ENCODE measurements around the gene IGSF8.
"Not testable (repeated sequence)": the region's sequence is repeated elsewhere in the genome, so short reads cannot be mapped to it uniquely, and the experiment has no call there.

IGSF8 gene

DNA sequence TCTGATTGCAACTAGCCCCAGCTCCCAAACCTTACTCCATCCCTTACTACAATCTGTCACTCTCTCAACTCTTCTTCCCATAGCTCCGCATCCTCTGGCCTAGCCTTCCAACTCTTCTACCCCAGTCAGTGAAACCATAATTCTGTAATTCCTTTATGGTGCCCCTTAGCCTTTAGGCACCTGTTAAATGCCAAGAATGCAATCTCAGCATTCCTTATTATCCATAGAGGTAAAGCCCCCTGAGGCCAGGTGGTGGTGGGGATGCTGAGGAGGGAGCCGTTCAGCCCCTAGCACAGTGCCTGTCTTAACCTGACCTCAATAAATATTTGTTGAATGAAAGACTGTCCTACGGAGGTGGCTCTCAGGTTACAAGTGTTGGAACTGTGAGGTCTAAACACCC, 31.1 kb upstream of the IGSF8 start:
- no peaks in the 10 kb centered on the region for H3K9me3 Mint-ChIP-seq
- TF ChIP-seq, protein P1, sequence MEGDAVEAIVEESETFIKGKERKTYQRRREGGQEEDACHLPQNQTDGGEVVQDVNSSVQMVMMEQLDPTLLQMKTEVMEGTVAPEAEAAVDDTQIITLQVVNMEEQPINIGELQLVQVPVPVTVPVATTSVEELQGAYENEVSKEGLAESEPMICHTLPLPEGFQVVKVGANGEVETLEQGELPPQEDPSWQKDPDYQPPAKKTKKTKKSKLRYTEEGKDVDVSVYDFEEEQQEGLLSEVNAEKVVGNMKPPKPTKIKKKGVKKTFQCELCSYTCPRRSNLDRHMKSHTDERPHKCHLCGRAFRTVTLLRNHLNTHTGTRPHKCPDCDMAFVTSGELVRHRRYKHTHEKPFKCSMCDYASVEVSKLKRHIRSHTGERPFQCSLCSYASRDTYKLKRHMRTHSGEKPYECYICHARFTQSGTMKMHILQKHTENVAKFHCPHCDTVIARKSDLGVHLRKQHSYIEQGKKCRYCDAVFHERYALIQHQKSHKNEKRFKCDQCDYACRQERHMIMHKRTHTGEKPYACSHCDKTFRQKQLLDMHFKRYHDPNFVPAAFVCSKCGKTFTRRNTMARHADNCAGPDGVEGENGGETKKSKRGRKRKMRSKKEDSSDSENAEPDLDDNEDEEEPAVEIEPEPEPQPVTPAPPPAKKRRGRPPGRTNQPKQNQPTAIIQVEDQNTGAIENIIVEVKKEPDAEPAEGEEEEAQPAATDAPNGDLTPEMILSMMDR (IDR thresholded peaks at IDR 0.05): no peak
- H3K36me3 Mint-ChIP-seq (ENCODE audit: low read depth): peaks cover 33% of the 10 kb centered on the region
- no peak overlapping the region for H3K4me3 Mint-ChIP-seq
- H3K27ac Mint-ChIP-seq: peak overlapping the region; percentile 11
- H3K27me3 Mint-ChIP-seq (ENCODE audit: low read depth, poor library complexity): peaks cover 6% of the 10 kb centered on the region
- no peak for DNase-seq
- peaks cover 14% of the 10 kb centered on the region for H3K4me1 Mint-ChIP-seq

DNA sequence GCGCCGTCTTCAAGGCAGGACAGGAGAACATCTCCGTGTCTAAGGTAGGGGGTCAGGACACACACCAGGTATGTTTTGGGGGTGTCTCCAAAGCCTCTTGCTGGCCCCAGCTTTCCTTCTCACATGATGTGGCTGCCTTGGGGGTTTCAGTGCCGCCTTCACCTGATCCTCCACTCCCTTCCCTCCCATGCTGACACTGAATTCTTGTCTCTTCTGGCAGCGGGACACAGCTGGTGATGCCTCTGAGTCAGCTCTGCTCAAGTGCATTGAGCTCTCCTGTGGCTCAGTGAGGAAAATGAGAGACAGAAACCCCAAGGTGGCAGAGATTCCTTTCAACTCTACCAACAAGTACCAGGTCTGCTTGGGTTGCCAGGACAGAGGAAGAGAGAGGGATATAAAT, 30.6 kb upstream of the IGSF8 start:
- Mint-ChIP-seq H3K27ac (no peak overlapping the region), H3K9me3 (no peaks in the 10 kb centered on the region), H3K36me3 (ENCODE audit: low read depth) (peaks cover 34% of the 10 kb centered on the region), H3K27me3 (ENCODE audit: low read depth, poor library complexity) (peaks cover 6% of the 10 kb centered on the region), H3K4me3 (no peak overlapping the region), H3K4me1 (peaks cover 19% of the 10 kb centered on the region)
- TF ChIP-seq, protein P1 (IDR thresholded peaks at IDR 0.05): no peak
- no peak for DNase-seq

DNA sequence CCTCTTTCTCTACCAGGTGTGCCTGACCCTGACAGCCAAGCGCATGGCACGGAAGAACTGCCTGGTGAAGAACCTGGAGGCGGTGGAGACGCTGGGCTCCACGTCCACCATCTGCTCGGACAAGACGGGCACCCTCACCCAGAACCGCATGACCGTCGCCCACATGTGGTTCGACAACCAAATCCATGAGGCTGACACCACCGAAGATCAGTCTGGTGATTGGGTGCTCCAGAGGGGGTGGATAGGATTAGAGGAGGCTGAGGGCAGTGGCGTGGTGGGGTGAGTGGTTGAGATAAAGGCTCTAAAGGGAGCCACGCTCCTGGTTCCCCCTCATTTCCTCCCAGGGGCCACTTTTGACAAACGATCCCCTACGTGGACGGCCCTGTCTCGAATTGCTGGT, 30.2 kb upstream of the IGSF8 start:
- peaks cover 6% of the 10 kb centered on the region for H3K27me3 Mint-ChIP-seq (ENCODE audit: low read depth, poor library complexity)
- H3K4me1 Mint-ChIP-seq: peaks cover 21% of the 10 kb centered on the region
- H3K27ac Mint-ChIP-seq: no peak overlapping the region
- no peak for DNase-seq
- H3K9me3 Mint-ChIP-seq: no peaks in the 10 kb centered on the region
- TF ChIP-seq, protein P1 (IDR thresholded peaks at IDR 0.05): no peak
- no peak overlapping the region for H3K4me3 Mint-ChIP-seq
- peaks cover 38% of the 10 kb centered on the region for H3K36me3 Mint-ChIP-seq (ENCODE audit: low read depth)

DNA sequence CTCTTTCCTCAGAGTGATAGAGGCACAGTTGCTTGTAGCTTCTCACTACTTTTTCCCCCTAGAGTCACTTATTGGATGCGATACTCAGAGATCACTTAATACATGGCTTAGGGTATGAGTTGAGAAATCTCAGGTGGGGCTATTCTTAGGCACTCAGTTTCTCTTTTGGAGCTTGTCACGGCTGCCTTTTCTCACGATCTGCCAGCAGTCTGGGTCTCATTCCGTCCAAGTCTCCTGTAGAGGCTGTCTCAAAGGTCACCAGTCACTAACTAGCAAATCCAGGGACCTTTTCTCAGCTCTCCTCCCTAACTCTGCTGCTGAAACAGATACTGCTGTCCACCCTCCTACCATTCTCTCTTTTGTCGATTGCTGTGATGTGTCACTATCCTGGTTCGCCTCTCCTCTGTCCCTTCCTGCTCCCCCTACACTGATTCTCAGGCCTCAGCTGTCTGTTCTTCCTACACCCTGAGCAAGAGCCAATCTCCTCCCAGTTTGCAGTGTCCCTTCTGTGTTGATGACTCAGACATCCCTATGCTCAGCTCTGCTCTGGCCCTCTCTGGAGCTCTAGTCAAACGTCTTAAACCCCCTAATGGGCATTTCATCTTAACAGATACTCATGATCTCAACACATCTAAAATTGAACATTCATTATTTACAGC, 29.6 kb upstream of the IGSF8 start:
- H3K9me3 Mint-ChIP-seq: no peaks in the 10 kb centered on the region
- peaks cover 21% of the 10 kb centered on the region for H3K4me1 Mint-ChIP-seq
- no peak overlapping the region for H3K4me3 Mint-ChIP-seq
- peaks cover 43% of the 10 kb centered on the region for H3K36me3 Mint-ChIP-seq (ENCODE audit: low read depth)
- peak overlapping the region; percentile 77 for H3K27ac Mint-ChIP-seq
- DNase-seq: no peak
- peaks cover under 1% of the 10 kb centered on the region for H3K27me3 Mint-ChIP-seq (ENCODE audit: low read depth, poor library complexity)
- TF ChIP-seq, protein P1 (IDR thresholded peaks at IDR 0.05): no peak

DNA sequence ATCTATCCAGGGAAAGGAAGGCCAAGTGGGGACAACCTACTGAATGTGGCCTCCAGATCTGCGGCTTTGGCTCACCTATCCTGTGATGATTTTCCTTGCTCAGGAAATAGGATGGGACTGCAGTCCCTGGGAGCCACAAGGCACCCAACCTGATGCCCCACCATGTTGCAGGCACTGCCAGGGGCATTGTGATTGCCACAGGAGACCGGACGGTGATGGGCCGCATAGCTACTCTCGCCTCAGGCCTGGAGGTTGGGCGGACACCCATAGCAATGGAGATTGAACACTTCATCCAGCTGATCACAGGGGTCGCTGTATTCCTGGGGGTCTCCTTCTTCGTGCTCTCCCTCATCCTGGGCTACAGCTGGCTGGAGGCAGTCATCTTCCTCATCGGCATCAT, 29.0 kb upstream of the IGSF8 start:
- peaks cover 21% of the 10 kb centered on the region for H3K4me1 Mint-ChIP-seq
- TF ChIP-seq, protein P1 (IDR thresholded peaks at IDR 0.05): no peak
- H3K27ac Mint-ChIP-seq: no peak overlapping the region
- DNase-seq: no peak
- no peaks in the 10 kb centered on the region for H3K27me3 Mint-ChIP-seq (ENCODE audit: low read depth, poor library complexity)
- no peaks in the 10 kb centered on the region for H3K9me3 Mint-ChIP-seq
- no peak overlapping the region for H3K4me3 Mint-ChIP-seq
- H3K36me3 Mint-ChIP-seq (ENCODE audit: low read depth): peaks cover 43% of the 10 kb centered on the region

DNA sequence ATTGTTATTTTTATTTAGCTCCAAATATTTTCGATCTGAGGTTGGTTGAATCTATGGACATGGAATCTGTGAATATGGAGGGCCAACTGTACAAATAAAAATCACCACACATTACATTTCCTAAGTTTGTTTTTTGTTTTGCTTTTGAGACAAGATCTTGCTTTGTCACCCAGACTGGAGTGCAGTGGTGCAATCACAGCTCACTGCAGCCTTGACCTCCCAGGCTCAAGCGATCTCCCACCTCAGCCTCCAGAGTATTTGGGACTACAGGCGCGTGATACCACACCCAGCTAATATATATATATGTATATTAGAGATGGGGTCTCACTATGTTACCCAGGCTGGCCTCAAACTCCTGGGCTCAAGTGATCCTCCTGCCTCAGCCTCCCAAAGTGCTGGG, 27.9 kb upstream of the IGSF8 start:
- not testable (repeated sequence) for H3K4me3 Mint-ChIP-seq; H3K27me3 Mint-ChIP-seq (ENCODE audit: low read depth, poor library complexity); H3K9me3 Mint-ChIP-seq; DNase-seq; H3K27ac Mint-ChIP-seq
- H3K4me1 Mint-ChIP-seq: peaks cover 21% of the 10 kb centered on the region
- H3K36me3 Mint-ChIP-seq (ENCODE audit: low read depth): peaks cover 48% of the 10 kb centered on the region

All from nephron progenitor cell (in vitro differentiated cells).